ENCODE measurements around the gene SREK1. TPM values are rescaled to one million over a fixed set of nuclear protein-coding genes. Genes with fewer than 3 reads are reported as not detected.

Gene SREK1
- polyA plus RNA-seq (2013) = 117 TPM

GRCh38 chr5:66144074-66144833 lies at the start of gene SREK1:
Gene SREK1 (plus strand): TSS chr5:66144300. CDS start chr5:66144377, 77 bp downstream.
- CTCF ChIA-PET = interaction anchor here (1.0 to 1.5 kb wide), 2 partner anchors 9 to 16 kb away, joined by 3 read pairs; no protein-coding TSS in a partner anchor
- H3K4me1 ChIP-seq (ENCODE audit: control extremely low read depth in 1 of 4, control insufficient read depth in 4 of 4, insufficient read depth in 4 of 4, low read length in 3 of 4) = peaks cover 23 to 43% (median 32%) of the 10 kb centered on the region in 4 experiments

GRCh38 chr5:66100851-66101250 lies 43.2 kb upstream of the SREK1 start:
- Histone ChIP-seq H3K4me3 (ENCODE audit: control insufficient read depth in 1 of 7, extremely low read depth in 1 of 7, insufficient read depth in 4 of 7, low read depth in 2 of 7, low read length in 6 of 7) (no peak overlapping the region), H3K4me1 (ENCODE audit: control extremely low read depth in 1 of 4, control insufficient read depth in 4 of 4, insufficient read depth in 4 of 4, low read length in 3 of 4) (no peaks in the 10 kb centered on the region), H3K9me3 (ENCODE audit: control extremely low read depth in 1 of 5, control insufficient read depth in 4 of 5, insufficient read depth in 2 of 5, low read depth in 1 of 5, low read length in 4 of 5) (peaks cover 1 to 45% (median 13%) of the 10 kb centered on the region in 5 experiments), H3K36me3 (ENCODE audit: control insufficient read depth in 4 of 4, insufficient read depth in 4 of 4, low read length in 3 of 4) (no peaks in the 10 kb centered on the region), H3K27ac (ENCODE audit: insufficient read depth in 1 of 2, low read depth in 1 of 2, low read length in 2 of 2, poor library complexity in 1 of 2, severe bottlenecking in 2 of 2) (no peak overlapping the region), H3K27me3 (replicated peaks in 2 of 5; ENCODE audit: control insufficient read depth in 4 of 5, insufficient read depth in 5 of 5, low read length in 4 of 5) (no peaks in the 10 kb centered on the region)
- DNase-seq = no peak
- CTCF ChIA-PET = no interaction called here
- POLR2A ChIA-PET = no interaction called here
- 100% methylated on average over 2 of the region's 2 CpGs for WGBS (ENCODE audit: insufficient coverage)

More at GRCh38 chr5:66144074-66144833, at the start of gene SREK1:
- Histone ChIP-seq H3K36me3 (ENCODE audit: control insufficient read depth in 4 of 4, insufficient read depth in 4 of 4, low read length in 3 of 4) (peaks cover 0 to 2% (median 0%) of the 10 kb centered on the region in 4 experiments), H3K9me3 (ENCODE audit: control extremely low read depth in 1 of 5, control insufficient read depth in 4 of 5, insufficient read depth in 2 of 5, low read depth in 1 of 5, low read length in 4 of 5) (no peaks in the 10 kb centered on the region), H3K27ac (ENCODE audit: insufficient read depth in 1 of 2, low read depth in 1 of 2, low read length in 2 of 2, poor library complexity in 1 of 2, severe bottlenecking in 2 of 2) (peak within 1 kb of the TSS; percentile 98 to 99), H3K4me3 (ENCODE audit: control insufficient read depth in 1 of 7, extremely low read depth in 1 of 7, insufficient read depth in 4 of 7, low read depth in 2 of 7, low read length in 6 of 7) (peak within 1 kb of the TSS; percentile 80 to 99 (median 95)), H3K27me3 (replicated peaks in 2 of 5; ENCODE audit: control insufficient read depth in 4 of 5, insufficient read depth in 5 of 5, low read length in 4 of 5) (no peaks in the 10 kb centered on the region)
- peak; percentile 91 to 96 (median 94) for DNase-seq
- under 1% methylated on average over 84 of the region's 86 CpGs for WGBS (ENCODE audit: insufficient coverage)
- POLR2A ChIA-PET = interaction anchor here (1.0 kb wide), 1 partner anchor 19 kb away, joined by 3 read pairs; no protein-coding TSS in a partner anchor

- Histone ChIP-seq H3K36me3 (ENCODE audit: control insufficient read depth in 4 of 4, insufficient read depth in 4 of 4, low read length in 3 of 4) (no peaks in the 10 kb centered on the region), H3K4me1 (ENCODE audit: control extremely low read depth in 1 of 4, control insufficient read depth in 4 of 4, insufficient read depth in 4 of 4, low read length in 3 of 4) (no peaks in the 10 kb centered on the region), H3K4me3 (ENCODE audit: control insufficient read depth in 1 of 7, extremely low read depth in 1 of 7, insufficient read depth in 4 of 7, low read depth in 2 of 7, low read length in 6 of 7) (no peak overlapping the region), H3K27me3 (replicated peaks in 2 of 5; ENCODE audit: control insufficient read depth in 4 of 5, insufficient read depth in 5 of 5, low read length in 4 of 5) (no peaks in the 10 kb centered on the region), H3K27ac (ENCODE audit: insufficient read depth in 1 of 2, low read depth in 1 of 2, low read length in 2 of 2, poor library complexity in 1 of 2, severe bottlenecking in 2 of 2) (no peak overlapping the region), H3K9me3 (ENCODE audit: control extremely low read depth in 1 of 5, control insufficient read depth in 4 of 5, insufficient read depth in 2 of 5, low read depth in 1 of 5, low read length in 4 of 5) (peaks cover 0 to 4% (median 0%) of the 10 kb centered on the region in 5 experiments)
- ChIA-PET CTCF (no interaction called here), POLR2A (no interaction called here)
- no peak for DNase-seq
- WGBS (ENCODE audit: insufficient coverage) = 100% methylated on average over 2 of the region's 2 CpGs
Measured at GRCh38 chr5:66113160-66113559, 30.9 kb upstream of the SREK1 start.

- CTCF ChIA-PET = no interaction called here
- no peaks in the 10 kb centered on the region for H3K4me1 ChIP-seq (ENCODE audit: control extremely low read depth in 1 of 4, control insufficient read depth in 4 of 4, insufficient read depth in 4 of 4, low read length in 3 of 4)
- WGBS (ENCODE audit: insufficient coverage) = 98% methylated on average over 4 of the region's 4 CpGs
- DNase-seq = no peak
- no peak overlapping the region for H3K4me3 ChIP-seq (ENCODE audit: control insufficient read depth in 1 of 7, extremely low read depth in 1 of 7, insufficient read depth in 4 of 7, low read depth in 2 of 7, low read length in 6 of 7)
- no peaks in the 10 kb centered on the region for H3K36me3 ChIP-seq (ENCODE audit: control insufficient read depth in 4 of 4, insufficient read depth in 4 of 4, low read length in 3 of 4)
- POLR2A ChIA-PET = no interaction called here
- no peak overlapping the region for H3K27ac ChIP-seq (ENCODE audit: insufficient read depth in 1 of 2, low read depth in 1 of 2, low read length in 2 of 2, poor library complexity in 1 of 2, severe bottlenecking in 2 of 2)
- H3K27me3 ChIP-seq (replicated peaks in 2 of 5; ENCODE audit: control insufficient read depth in 4 of 5, insufficient read depth in 5 of 5, low read length in 4 of 5) = no peaks in the 10 kb centered on the region
- H3K9me3 ChIP-seq (ENCODE audit: control extremely low read depth in 1 of 5, control insufficient read depth in 4 of 5, insufficient read depth in 2 of 5, low read depth in 1 of 5, low read length in 4 of 5) = peaks cover 0 to under 1% (median 0%) of the 10 kb centered on the region in 5 experiments
Measured at GRCh38 chr5:66118304-66118703, 25.8 kb upstream of the SREK1 start.

- Histone ChIP-seq H3K4me1 (ENCODE audit: control extremely low read depth in 1 of 4, control insufficient read depth in 4 of 4, insufficient read depth in 4 of 4, low read length in 3 of 4) (no peaks in the 10 kb centered on the region), H3K9me3 (ENCODE audit: control extremely low read depth in 1 of 5, control insufficient read depth in 4 of 5, insufficient read depth in 2 of 5, low read depth in 1 of 5, low read length in 4 of 5) (no peaks in the 10 kb centered on the region), H3K27ac (ENCODE audit: insufficient read depth in 1 of 2, low read depth in 1 of 2, low read length in 2 of 2, poor library complexity in 1 of 2, severe bottlenecking in 2 of 2) (no peak overlapping the region), H3K36me3 (ENCODE audit: control insufficient read depth in 4 of 4, insufficient read depth in 4 of 4, low read length in 3 of 4) (no peaks in the 10 kb centered on the region), H3K27me3 (replicated peaks in 2 of 5; ENCODE audit: control insufficient read depth in 4 of 5, insufficient read depth in 5 of 5, low read length in 4 of 5) (no peaks in the 10 kb centered on the region), H3K4me3 (ENCODE audit: control insufficient read depth in 1 of 7, extremely low read depth in 1 of 7, insufficient read depth in 4 of 7, low read depth in 2 of 7, low read length in 6 of 7) (no peak overlapping the region)
- POLR2A ChIA-PET = no interaction called here
- DNase-seq = no peak
- WGBS (ENCODE audit: insufficient coverage) = 100% methylated on average over 1 of the region's 2 CpGs
- CTCF ChIA-PET = interaction anchor here (0.6 kb wide), 1 partner anchor 9 kb away, joined by 4 read pairs; no protein-coding TSS in a partner anchor
Measured at GRCh38 chr5:66122379-66123034, 21.6 kb upstream of the SREK1 start.

- Histone ChIP-seq H3K27ac (ENCODE audit: insufficient read depth in 1 of 2, low read depth in 1 of 2, low read length in 2 of 2, poor library complexity in 1 of 2, severe bottlenecking in 2 of 2) (no peak overlapping the region), H3K27me3 (replicated peaks in 2 of 5; ENCODE audit: control insufficient read depth in 4 of 5, insufficient read depth in 5 of 5, low read length in 4 of 5) (no peaks in the 10 kb centered on the region), H3K9me3 (ENCODE audit: control extremely low read depth in 1 of 5, control insufficient read depth in 4 of 5, insufficient read depth in 2 of 5, low read depth in 1 of 5, low read length in 4 of 5) (peaks cover 0 to 4% (median 0%) of the 10 kb centered on the region in 5 experiments), H3K4me1 (ENCODE audit: control extremely low read depth in 1 of 4, control insufficient read depth in 4 of 4, insufficient read depth in 4 of 4, low read length in 3 of 4) (no peaks in the 10 kb centered on the region), H3K4me3 (ENCODE audit: control insufficient read depth in 1 of 7, extremely low read depth in 1 of 7, insufficient read depth in 4 of 7, low read depth in 2 of 7, low read length in 6 of 7) (no peak overlapping the region), H3K36me3 (ENCODE audit: control insufficient read depth in 4 of 4, insufficient read depth in 4 of 4, low read length in 3 of 4) (no peaks in the 10 kb centered on the region)
- ChIA-PET POLR2A (interaction anchor here (0.6 kb wide), 1 partner anchor 52 kb away, joined by 4 read pairs; no protein-coding TSS in a partner anchor), CTCF (no interaction called here)
- no peak for DNase-seq
- 98% methylated on average over 4 of the region's 4 CpGs for WGBS (ENCODE audit: insufficient coverage)
Measured at GRCh38 chr5:66129144-66129543, 15.0 kb upstream of the SREK1 start.

GRCh38 chr5:66130493-66130892 lies 13.6 kb upstream of the SREK1 start:
- Histone ChIP-seq H3K9me3 (ENCODE audit: control extremely low read depth in 1 of 5, control insufficient read depth in 4 of 5, insufficient read depth in 2 of 5, low read depth in 1 of 5, low read length in 4 of 5) (peaks cover 0 to 4% (median 0%) of the 10 kb centered on the region in 5 experiments), H3K4me1 (ENCODE audit: control extremely low read depth in 1 of 4, control insufficient read depth in 4 of 4, insufficient read depth in 4 of 4, low read length in 3 of 4) (no peaks in the 10 kb centered on the region), H3K4me3 (ENCODE audit: control insufficient read depth in 1 of 7, extremely low read depth in 1 of 7, insufficient read depth in 4 of 7, low read depth in 2 of 7, low read length in 6 of 7) (no peak overlapping the region), H3K27me3 (replicated peaks in 2 of 5; ENCODE audit: control insufficient read depth in 4 of 5, insufficient read depth in 5 of 5, low read length in 4 of 5) (no peaks in the 10 kb centered on the region), H3K27ac (ENCODE audit: insufficient read depth in 1 of 2, low read depth in 1 of 2, low read length in 2 of 2, poor library complexity in 1 of 2, severe bottlenecking in 2 of 2) (no peak overlapping the region), H3K36me3 (ENCODE audit: control insufficient read depth in 4 of 4, insufficient read depth in 4 of 4, low read length in 3 of 4) (no peaks in the 10 kb centered on the region)
- DNase-seq = no peak
- ChIA-PET CTCF (interaction anchor here (0.7 kb wide), 1 partner anchor 36 kb away, joined by 3 read pairs; no protein-coding TSS in a partner anchor), POLR2A (no interaction called here)
- WGBS (ENCODE audit: insufficient coverage) = 100% methylated on average over 1 of the region's 1 CpG

Data from common myeloid progenitor, CD34-positive (primary cell).